ENCODE data around the gene PREX1. TPM values are rescaled to one million over a fixed set of nuclear protein-coding genes. Genes with fewer than 3 reads are reported as not detected.

PREX1 gene
- total RNA-seq, 1 experiment from 2014 or later, result 9.5 TPM

DNA sequence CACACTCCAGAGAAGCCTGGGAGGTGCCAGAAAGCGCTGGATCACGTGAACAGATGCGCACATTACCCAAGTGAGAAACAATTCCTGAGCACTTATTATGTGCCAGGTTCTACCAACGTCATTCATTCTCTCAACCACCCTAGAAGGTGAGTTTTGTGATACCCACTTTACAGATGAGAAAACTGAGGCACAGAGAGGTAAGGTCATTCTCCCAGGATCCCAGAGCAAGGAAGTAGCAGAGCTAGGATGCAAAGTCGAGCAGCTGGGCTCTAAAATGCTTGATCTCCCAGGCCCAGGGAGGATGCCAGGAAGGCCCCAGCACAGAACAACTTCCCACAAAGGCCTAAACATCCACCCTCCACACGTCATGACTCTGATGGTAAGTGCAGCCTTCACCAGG lies 85.6 kb downstream of the PREX1 start:
- intact Hi-C loops (cut with micrococcal nuclease; ENCODE audit: unreplicated experiment), result no loop called here
- Mint-ChIP-seq H3K4me3 (ENCODE audit: unreplicated experiment) (no peak overlapping the region), H3K27me3 (ENCODE audit: insufficient read depth, unreplicated experiment) (no peaks in the 10 kb centered on the region), H3K9me3 (ENCODE audit: unreplicated experiment) (no peaks in the 10 kb centered on the region), H3K4me1 (ENCODE audit: low read depth, unreplicated experiment) (no peaks in the 10 kb centered on the region), H3K27ac (ENCODE audit: unreplicated experiment) (no peak overlapping the region), H3K36me3 (ENCODE audit: insufficient read depth, unreplicated experiment) (no peaks in the 10 kb centered on the region)
- TF ChIP-seq, protein P1, sequence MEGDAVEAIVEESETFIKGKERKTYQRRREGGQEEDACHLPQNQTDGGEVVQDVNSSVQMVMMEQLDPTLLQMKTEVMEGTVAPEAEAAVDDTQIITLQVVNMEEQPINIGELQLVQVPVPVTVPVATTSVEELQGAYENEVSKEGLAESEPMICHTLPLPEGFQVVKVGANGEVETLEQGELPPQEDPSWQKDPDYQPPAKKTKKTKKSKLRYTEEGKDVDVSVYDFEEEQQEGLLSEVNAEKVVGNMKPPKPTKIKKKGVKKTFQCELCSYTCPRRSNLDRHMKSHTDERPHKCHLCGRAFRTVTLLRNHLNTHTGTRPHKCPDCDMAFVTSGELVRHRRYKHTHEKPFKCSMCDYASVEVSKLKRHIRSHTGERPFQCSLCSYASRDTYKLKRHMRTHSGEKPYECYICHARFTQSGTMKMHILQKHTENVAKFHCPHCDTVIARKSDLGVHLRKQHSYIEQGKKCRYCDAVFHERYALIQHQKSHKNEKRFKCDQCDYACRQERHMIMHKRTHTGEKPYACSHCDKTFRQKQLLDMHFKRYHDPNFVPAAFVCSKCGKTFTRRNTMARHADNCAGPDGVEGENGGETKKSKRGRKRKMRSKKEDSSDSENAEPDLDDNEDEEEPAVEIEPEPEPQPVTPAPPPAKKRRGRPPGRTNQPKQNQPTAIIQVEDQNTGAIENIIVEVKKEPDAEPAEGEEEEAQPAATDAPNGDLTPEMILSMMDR (IDR thresholded peaks at IDR 0.05; ENCODE audit: insufficient read depth in 1 of 2, low read depth in 1 of 2, low read length in 1 of 2, severe bottlenecking in 1 of 2, unreplicated experiment in 1 of 2), result no peak
- Histone ChIP-seq H3K4me3 (ENCODE audit: low read depth, low read length) (no peak overlapping the region), H3K4me1 (no peaks in the 10 kb centered on the region), H3K27me3 (replicated peaks; ENCODE audit: control insufficient read depth, insufficient read depth, low read length) (no peaks in the 10 kb centered on the region), H3K9me3 (no peaks in the 10 kb centered on the region), H3K36me3 (ENCODE audit: control insufficient read depth, insufficient read depth, low read length) (no peaks in the 10 kb centered on the region)
- BruUV-seq (replicated peaks), result no TSS peak
- ChIA-PET CTCF (no interaction called here), POLR2A (no interaction called here)
- no peak for DNase-seq

DNA sequence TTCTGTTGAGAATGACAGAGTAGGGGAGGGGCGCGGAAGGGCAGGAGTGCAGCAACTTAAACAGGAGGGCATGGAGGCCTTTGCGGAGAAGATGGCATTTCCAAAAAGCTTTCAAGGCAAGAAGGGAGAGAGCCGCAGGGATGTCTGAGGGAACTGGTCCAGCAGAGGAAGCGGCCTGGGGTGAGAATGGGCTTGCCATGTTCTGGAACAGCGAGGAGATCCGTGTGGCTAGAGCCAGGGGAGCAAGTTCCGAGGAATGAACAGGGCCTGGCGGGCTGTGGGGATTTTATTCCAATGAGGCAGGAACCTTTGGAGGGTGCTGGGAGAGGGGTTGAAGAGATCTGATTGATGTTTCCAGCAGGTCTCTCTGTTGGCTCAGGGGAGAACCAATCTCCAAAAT lies 86.1 kb downstream of the PREX1 start:
- ChIA-PET POLR2A (no interaction called here), CTCF (no interaction called here)
- Mint-ChIP-seq H3K27me3 (ENCODE audit: insufficient read depth, unreplicated experiment) (no peaks in the 10 kb centered on the region), H3K4me3 (ENCODE audit: unreplicated experiment) (no peak overlapping the region), H3K36me3 (ENCODE audit: insufficient read depth, unreplicated experiment) (no peaks in the 10 kb centered on the region), H3K27ac (ENCODE audit: unreplicated experiment) (no peak overlapping the region), H3K9me3 (ENCODE audit: unreplicated experiment) (no peaks in the 10 kb centered on the region), H3K4me1 (ENCODE audit: low read depth, unreplicated experiment) (no peaks in the 10 kb centered on the region)
- no peak overlapping the region for H3K4me3 ChIP-seq (ENCODE audit: low read depth, low read length)
- H3K9me3 ChIP-seq, result no peaks in the 10 kb centered on the region
- TF ChIP-seq, protein P1 (IDR thresholded peaks at IDR 0.05; ENCODE audit: insufficient read depth in 1 of 2, low read depth in 1 of 2, low read length in 1 of 2, severe bottlenecking in 1 of 2, unreplicated experiment in 1 of 2), result no peak
- DNase-seq, result no peak
- no peaks in the 10 kb centered on the region for H3K4me1 ChIP-seq
- no peaks in the 10 kb centered on the region for H3K36me3 ChIP-seq (ENCODE audit: control insufficient read depth, insufficient read depth, low read length)
- no peaks in the 10 kb centered on the region for H3K27me3 ChIP-seq (replicated peaks; ENCODE audit: control insufficient read depth, insufficient read depth, low read length)
- no TSS peak for BruUV-seq (replicated peaks)
- intact Hi-C loops (cut with micrococcal nuclease; ENCODE audit: unreplicated experiment), result no loop called here

GRCh38 chr20:48740712-48741111 lies 87.1 kb downstream of the PREX1 start:
- no peak overlapping the region for H3K27ac Mint-ChIP-seq (ENCODE audit: unreplicated experiment)
- H3K9me3 Mint-ChIP-seq (ENCODE audit: unreplicated experiment), result no peaks in the 10 kb centered on the region
- H3K27me3 ChIP-seq (replicated peaks; ENCODE audit: control insufficient read depth, insufficient read depth, low read length), result no peaks in the 10 kb centered on the region
- H3K9me3 ChIP-seq, result no peaks in the 10 kb centered on the region
- no peak overlapping the region for H3K4me3 Mint-ChIP-seq (ENCODE audit: unreplicated experiment)
- no TSS peak for BruUV-seq (replicated peaks)
- POLR2A ChIA-PET, result no interaction called here
- intact Hi-C loops (cut with micrococcal nuclease; ENCODE audit: unreplicated experiment), result no loop called here
- TF ChIP-seq, protein P1 (IDR thresholded peaks at IDR 0.05; ENCODE audit: insufficient read depth in 1 of 2, low read depth in 1 of 2, low read length in 1 of 2, severe bottlenecking in 1 of 2, unreplicated experiment in 1 of 2), result no peak
- DNase-seq, result no peak
- H3K27me3 Mint-ChIP-seq (ENCODE audit: insufficient read depth, unreplicated experiment), result no peaks in the 10 kb centered on the region
- H3K4me1 Mint-ChIP-seq (ENCODE audit: low read depth, unreplicated experiment), result no peaks in the 10 kb centered on the region
- H3K4me1 ChIP-seq, result no peaks in the 10 kb centered on the region
- no peak overlapping the region for H3K4me3 ChIP-seq (ENCODE audit: low read depth, low read length)
- CTCF ChIA-PET, result no interaction called here
- no peaks in the 10 kb centered on the region for H3K36me3 Mint-ChIP-seq (ENCODE audit: insufficient read depth, unreplicated experiment)
- H3K36me3 ChIP-seq (ENCODE audit: control insufficient read depth, insufficient read depth, low read length), result no peaks in the 10 kb centered on the region

Data from Caco-2 (cell line).